HUES48 (cell line): ENCODE results near the gene KLHL14.

Source experiments
- H3K27ac ChIP-seq: one replicate; pipeline ENCODE4 v1.7.0; 2013; ENCODE audit warnings: low read depth, low read length, inconsistent platforms
- H3K27me3 ChIP-seq: 2 replicates; pipeline ENCODE4 v1.6.1; 2013; ENCODE audit warnings: mild to moderate bottlenecking, low read length; ENCODE audit not compliant: control insufficient read depth, insufficient read depth
- H3K36me3 ChIP-seq: 2 replicates; pipeline ENCODE4 v1.6.1; 2013; ENCODE audit warnings: low read length; ENCODE audit not compliant: control insufficient read depth, insufficient read depth
- H3K4me1 ChIP-seq: 2 replicates; pipeline ENCODE4 v1.6.1; 2013; ENCODE audit warnings: mild to moderate bottlenecking, low read length; ENCODE audit not compliant: control insufficient read depth, insufficient read depth
- H3K4me3 ChIP-seq: 2 replicates; pipeline ENCODE4 v1.5.1; 2013; ENCODE audit warnings: mild to moderate bottlenecking, low read depth, low read length
- H3K9ac ChIP-seq: 2 replicates; pipeline ENCODE4 v1.6.1; 2013; ENCODE audit warnings: mild to moderate bottlenecking, low read depth, low read length, moderate library complexity
- H3K9me3 ChIP-seq: 2 replicates; pipeline ENCODE4 v1.6.1; 2013; ENCODE audit warnings: low read length; ENCODE audit not compliant: control insufficient read depth, insufficient read depth

The KLHL14 gene

GRCh38 chr18:32717126-32717525 lies 55.7 kb downstream of the KLHL14 start:
- Histone ChIP-seq H3K9ac (no peak overlapping the region), H3K36me3 (no peaks in the 10 kb centered on the region), H3K9me3 (no peaks in the 10 kb centered on the region), H3K27ac (no peak overlapping the region), H3K4me1 (no peaks in the 10 kb centered on the region), H3K4me3 (no peak overlapping the region), H3K27me3 (no peaks in the 10 kb centered on the region)

DNA sequence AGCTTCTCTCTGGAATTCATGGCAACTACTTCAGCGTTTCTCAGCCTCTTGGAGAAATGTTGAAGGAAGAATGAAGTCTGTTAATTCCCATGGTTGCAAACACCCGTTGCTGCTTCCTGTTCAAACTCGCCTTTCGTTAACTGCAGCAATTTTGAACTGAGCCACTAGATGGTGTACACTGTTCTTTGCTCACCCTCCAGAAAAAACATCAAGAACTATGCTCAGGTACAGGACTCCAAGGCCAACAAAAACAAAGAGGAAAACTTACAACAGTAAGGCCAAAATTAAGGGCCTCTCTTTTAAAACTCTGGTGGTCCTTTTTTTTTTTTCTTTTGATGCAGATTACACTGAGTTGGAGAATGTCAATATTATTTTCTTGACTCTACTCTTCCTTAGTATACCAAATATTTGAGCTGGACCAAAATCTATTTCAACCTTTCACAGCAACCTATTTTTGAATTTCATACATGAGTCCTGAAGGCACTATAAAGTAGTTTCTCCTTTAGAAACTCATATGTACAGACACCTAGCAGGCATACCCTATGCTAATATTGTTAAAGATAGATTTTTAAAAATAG lies 58.2 kb downstream of the KLHL14 start:
- H3K4me1 ChIP-seq: no peaks in the 10 kb centered on the region
- no peak overlapping the region for H3K9ac ChIP-seq
- no peak overlapping the region for H3K27ac ChIP-seq
- no peaks in the 10 kb centered on the region for H3K27me3 ChIP-seq
- no peaks in the 10 kb centered on the region for H3K9me3 ChIP-seq
- no peak overlapping the region for H3K4me3 ChIP-seq
- no peaks in the 10 kb centered on the region for H3K36me3 ChIP-seq

DNA sequence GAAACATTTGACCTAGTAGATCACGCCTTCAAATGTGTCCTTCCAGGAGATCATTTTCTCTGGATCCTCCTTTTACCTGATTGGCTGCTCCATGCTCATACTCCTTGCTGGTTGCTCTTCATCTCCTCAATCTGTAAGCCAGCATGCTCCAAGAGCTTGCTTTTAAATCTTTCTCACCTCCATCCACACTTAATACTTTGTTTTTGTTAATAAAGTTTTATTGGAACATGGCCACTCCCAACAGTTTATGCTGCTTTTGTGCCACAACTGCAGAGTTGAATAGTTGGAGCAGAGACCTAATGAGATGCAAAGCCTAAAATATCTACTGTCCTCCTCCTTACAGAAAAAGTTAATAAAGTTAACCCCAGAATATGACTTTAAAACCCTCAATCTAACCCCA lies 60.0 kb downstream of the KLHL14 start:
- Histone ChIP-seq H3K36me3 (no peaks in the 10 kb centered on the region), H3K27me3 (no peaks in the 10 kb centered on the region), H3K9ac (no peak overlapping the region), H3K27ac (no peak overlapping the region), H3K4me1 (no peaks in the 10 kb centered on the region), H3K9me3 (no peaks in the 10 kb centered on the region), H3K4me3 (no peak overlapping the region)

- H3K4me1 ChIP-seq: no peaks in the 10 kb centered on the region
- H3K27ac ChIP-seq: no peak overlapping the region
- H3K4me3 ChIP-seq: no peak overlapping the region
- H3K9ac ChIP-seq: no peak overlapping the region
- H3K27me3 ChIP-seq: no peaks in the 10 kb centered on the region
- no peaks in the 10 kb centered on the region for H3K9me3 ChIP-seq
- no peaks in the 10 kb centered on the region for H3K36me3 ChIP-seq
Observed at GRCh38 chr18:32711862-32712261, 61.0 kb downstream of the KLHL14 start.

DNA sequence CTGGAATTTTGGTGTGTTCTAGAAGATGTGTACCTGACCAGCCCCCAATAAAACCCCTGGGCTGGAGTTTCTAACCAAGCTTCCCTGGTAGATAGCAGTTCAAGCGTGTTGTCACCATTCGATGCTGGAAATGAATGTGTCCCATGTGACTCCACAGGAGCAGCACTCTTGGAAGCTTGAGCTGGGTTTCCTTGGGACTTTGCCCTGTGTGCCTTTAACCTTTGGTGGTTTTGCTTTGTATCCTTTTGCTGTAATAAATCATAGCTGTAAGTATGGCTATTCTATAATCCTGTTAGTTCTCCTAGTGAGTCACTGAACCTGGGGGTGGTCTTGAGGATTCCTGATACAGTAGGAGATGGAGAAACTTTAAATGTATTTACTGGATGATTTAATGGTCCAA lies 65.2 kb downstream of the KLHL14 start:
- Histone ChIP-seq H3K27me3 (no peaks in the 10 kb centered on the region), H3K9me3 (no peaks in the 10 kb centered on the region), H3K9ac (no peak overlapping the region), H3K27ac (no peak overlapping the region), H3K4me1 (no peaks in the 10 kb centered on the region), H3K36me3 (no peaks in the 10 kb centered on the region), H3K4me3 (no peak overlapping the region)

DNA sequence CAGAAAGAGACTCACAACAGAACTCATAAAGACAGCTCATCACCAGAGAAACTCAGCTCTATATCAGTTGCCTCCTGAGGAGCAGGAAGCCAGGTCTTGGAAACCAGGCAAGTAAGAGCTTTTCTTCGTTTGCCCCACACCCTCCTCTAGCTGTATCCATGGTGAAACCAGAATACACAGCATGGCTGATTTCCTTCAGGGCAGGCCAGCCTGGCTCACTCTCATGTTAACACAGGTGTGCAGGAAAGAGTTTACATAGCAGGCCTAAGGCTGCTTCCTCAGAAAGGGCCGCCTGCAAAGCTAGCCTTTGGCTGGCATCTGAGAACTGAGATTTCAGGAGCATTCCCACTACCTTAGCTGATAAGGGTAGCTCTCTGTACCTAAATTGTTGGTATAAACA lies 65.7 kb downstream of the KLHL14 start:
- no peaks in the 10 kb centered on the region for H3K9me3 ChIP-seq
- H3K27ac ChIP-seq: no peak overlapping the region
- no peak overlapping the region for H3K4me3 ChIP-seq
- no peaks in the 10 kb centered on the region for H3K4me1 ChIP-seq
- H3K9ac ChIP-seq: no peak overlapping the region
- no peaks in the 10 kb centered on the region for H3K36me3 ChIP-seq
- H3K27me3 ChIP-seq: no peaks in the 10 kb centered on the region

GRCh38 chr18:32701313-32701712 lies 71.5 kb downstream of the KLHL14 start:
- Histone ChIP-seq H3K27me3 (no peaks in the 10 kb centered on the region), H3K27ac (no peak overlapping the region), H3K4me1 (peaks cover 11% of the 10 kb centered on the region), H3K36me3 (no peaks in the 10 kb centered on the region), H3K9me3 (no peaks in the 10 kb centered on the region), H3K4me3 (no peak overlapping the region), H3K9ac (no peak overlapping the region)

DNA sequence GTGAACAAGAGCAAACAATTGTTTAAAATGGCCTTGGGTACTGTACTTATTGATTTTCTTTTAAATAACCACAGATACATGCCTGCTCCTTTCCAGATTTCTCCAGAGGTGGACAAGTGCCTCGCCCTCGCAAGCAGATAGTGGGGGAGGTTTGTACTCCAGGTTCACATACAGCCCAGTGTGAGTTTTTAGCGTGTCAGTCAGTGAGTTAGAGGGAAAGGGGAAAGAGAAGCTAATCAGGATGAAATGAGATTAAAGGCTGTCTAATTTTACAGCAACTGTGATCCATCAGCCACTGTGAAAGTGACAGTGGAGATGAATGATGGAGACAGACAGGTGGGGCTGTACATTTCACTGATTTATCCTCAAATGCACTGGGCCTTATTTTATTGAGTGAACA lies 74.7 kb downstream of the KLHL14 start:
- H3K4me3 ChIP-seq: no peak overlapping the region
- no peaks in the 10 kb centered on the region for H3K36me3 ChIP-seq
- no peak overlapping the region for H3K9ac ChIP-seq
- no peak overlapping the region for H3K27ac ChIP-seq
- H3K27me3 ChIP-seq: no peaks in the 10 kb centered on the region
- peaks cover 11% of the 10 kb centered on the region for H3K4me1 ChIP-seq
- H3K9me3 ChIP-seq: no peaks in the 10 kb centered on the region

DNA sequence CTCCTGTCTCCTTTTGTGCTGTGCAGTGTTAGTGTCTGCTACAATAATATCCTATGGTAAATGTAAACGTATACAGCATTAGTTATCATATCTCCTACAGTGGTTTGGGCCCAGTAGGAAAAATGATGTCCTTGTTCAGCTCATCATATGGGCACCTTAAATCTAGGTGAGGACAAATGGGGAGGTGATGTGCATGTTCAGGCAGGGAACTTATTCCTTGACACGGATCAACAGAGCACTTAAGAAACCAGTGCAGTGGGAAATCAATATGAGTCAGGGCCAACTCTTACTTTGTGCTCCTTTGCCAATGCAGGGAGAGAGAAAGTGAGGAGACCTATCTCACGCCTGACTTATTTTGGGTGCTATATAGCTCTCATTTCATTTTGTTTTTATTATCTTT lies 76.4 kb downstream of the KLHL14 start:
- no peaks in the 10 kb centered on the region for H3K27me3 ChIP-seq
- H3K4me1 ChIP-seq: peaks cover 11% of the 10 kb centered on the region

GRCh38 chr18:32695534-32695933 lies 77.3 kb downstream of the KLHL14 start:
- no peak overlapping the region for H3K4me3 ChIP-seq
- H3K4me1 ChIP-seq: peaks cover 11% of the 10 kb centered on the region
- H3K9ac ChIP-seq: no peak overlapping the region
- H3K9me3 ChIP-seq: no peaks in the 10 kb centered on the region
- no peaks in the 10 kb centered on the region for H3K36me3 ChIP-seq
- no peak overlapping the region for H3K27ac ChIP-seq
- H3K27me3 ChIP-seq: no peaks in the 10 kb centered on the region

More for the DNA sequence above, 76.4 kb downstream of the KLHL14 start:
- Histone ChIP-seq H3K36me3 (no peaks in the 10 kb centered on the region), H3K9ac (no peak overlapping the region), H3K4me3 (no peak overlapping the region), H3K27ac (no peak overlapping the region), H3K9me3 (no peaks in the 10 kb centered on the region)

DNA sequence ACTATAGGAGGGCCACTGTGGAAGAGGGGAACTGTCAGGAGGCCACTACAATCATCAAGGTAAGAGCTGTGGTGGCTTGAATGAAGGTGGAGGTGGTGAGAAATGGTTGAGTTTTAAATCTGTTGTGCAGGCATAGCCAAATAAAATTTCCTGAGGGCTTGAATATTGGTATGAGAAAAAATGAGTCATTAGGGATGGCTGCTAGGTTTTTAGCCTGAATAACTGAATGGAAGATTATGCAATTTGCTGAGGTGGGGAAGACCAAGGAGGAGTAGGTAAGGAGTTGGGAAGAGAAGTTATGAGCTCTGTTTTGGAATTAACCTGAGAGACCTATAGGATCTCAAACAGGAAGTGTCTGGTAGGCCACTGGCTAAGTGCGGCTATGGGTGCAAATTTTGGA lies 84.0 kb downstream of the KLHL14 start:
- H3K27me3 ChIP-seq: no peaks in the 10 kb centered on the region

GRCh38 chr18:32684940-32685339 lies 87.9 kb downstream of the KLHL14 start:
- Histone ChIP-seq H3K36me3 (no peaks in the 10 kb centered on the region), H3K9ac (no peak overlapping the region), H3K27ac (no peak overlapping the region), H3K4me3 (no peak overlapping the region), H3K9me3 (no peaks in the 10 kb centered on the region), H3K4me1 (no peaks in the 10 kb centered on the region; the same call in 1 of the 2 replicates), H3K27me3 (no peaks in the 10 kb centered on the region)

More for the DNA sequence above, 84.0 kb downstream of the KLHL14 start:
- H3K9me3 ChIP-seq: no peaks in the 10 kb centered on the region
- no peak overlapping the region for H3K27ac ChIP-seq
- no peaks in the 10 kb centered on the region for H3K36me3 ChIP-seq
- no peaks in the 10 kb centered on the region; the same call in 1 of the 2 replicates for H3K4me1 ChIP-seq
- no peak overlapping the region for H3K9ac ChIP-seq
- no peak overlapping the region for H3K4me3 ChIP-seq
